Heart left ventricle (tissue), 16 donors: ENCODE data around the gene CLCA4. TPM values are rescaled to one million over a fixed set of nuclear protein-coding genes. Genes with fewer than 3 reads are reported as not detected.
"Not testable (repeated sequence)": the region's sequence is repeated elsewhere in the genome, so short reads cannot be mapped to it uniquely, and the experiment has no call there.

Source experiments
- ATAC-seq, 4 donors: fragments of 200-7000 bp; cut with Tn5 transposase; one replicate each; pipeline ENCODE4 v1.9.1; 2020 to 2022; ENCODE audit warnings: moderate library complexity in 4 of 4, mild to moderate bottlenecking in 3 of 4, moderate number of reproducible peaks in 1 of 4
- DNase-seq, 5 donors: peaks; one replicate each; pipeline ENCODE4 v3.0.0-alpha.2; 2020
- H3K27ac ChIP-seq, 12 donors: fragments of 200-600 bp; sonication (generic) in 4 of 12; one replicate each; pipeline versions ENCODE4 v1.5.0 to v1.8.0; 2016 to 2022; ENCODE audit warnings: mild to moderate bottlenecking in 2 of 12
- H3K27me3 ChIP-seq, 9 donors: fragments of 200-600 bp; sonication (generic) in 2 of 9; one replicate each; pipeline versions ENCODE4 v1.5.1 to v1.8.0; 2016 to 2022; ENCODE audit warnings: mild to moderate bottlenecking in 3 of 9
- H3K36me3 ChIP-seq, 9 donors: fragments of 200-600 bp; sonication (generic) in 2 of 9; one replicate each; pipeline versions ENCODE4 v1.5.0 to v1.8.0; 2018 to 2022; ENCODE audit warnings: mild to moderate bottlenecking in 2 of 9
- H3K4me1 ChIP-seq, 12 donors: fragments of 200-600 bp; sonication (generic) in 4 of 12; one replicate each; pipeline versions ENCODE4 v1.5.0 to v1.8.0; 2016 to 2022; ENCODE audit warnings: mild to moderate bottlenecking in 3 of 12
- H3K4me3 ChIP-seq, 12 donors: fragments of 200-600 bp; sonication (generic) in 4 of 12; one replicate each; pipeline versions ENCODE4 v1.5.0 to v1.8.0; 2017 to 2022; ENCODE audit warnings: mild to moderate bottlenecking in 9 of 12, moderate library complexity in 4 of 12
- H3K9me3 ChIP-seq, 12 donors: fragments of 200-600 bp; sonication (generic) in 4 of 12; one replicate each; pipeline versions ENCODE4 v1.5.0 to v1.8.0; 2016 to 2022; ENCODE audit warnings: mild to moderate bottlenecking in 1 of 12
- POLR2A ChIP-seq, 2 donors: fragments of 450-650 bp; IDR thresholded peaks; one replicate each; pipeline ENCODE4 v1.6.1; 2017; ENCODE audit warnings: antibody characterized with exemption in 2 of 2, mild to moderate bottlenecking in 2 of 2, moderate library complexity in 2 of 2
- WGBS, 4 donors: extraction: QIAGEN DNeasy Blood & Tissue Kit in 2 of 4; methylation state at CpG; one replicate each; pipeline versions ENCODE4 v1.1.5 to v1.1.7; 2013 to 2018; 5-methylcytosine and 5-hydroxymethylcytosine counted together
- intact Hi-C, 10 donors: fragments of 100-400 bp; cut with DNase I; formaldehyde crosslinking; loops; one replicate each; pipeline versions ENCODE4 v1.11.1 to v1.14.2; 2022
- polyA plus RNA-seq, 2 donors: library from polyadenylated mRNA; stranded (reverse); fragments of 200-250 nt; gene quantifications; one replicate each; pipeline ENCODE4 v1.2.3, GENCODE V29; 2013
- total RNA-seq, 9 donors: library from RNA; depleted of rRNA in 2 of 9; stranded (reverse); fragments of >200 nt in 2 of 9; fragmentation: NEBNext Ultra II Directional in 3 of 9; extraction: Animal tissue kit (Norgen Biotek cat#: 25700) in 3 of 9; gene quantifications; one replicate each; pipeline versions ENCODE4 v1.1.0 to v1.2.4, GENCODE V29; 2016 to 2023
- TF ChIP-seq, protein P1 (sequence below), 12 donors: fragments of 200-600 bp; sonication (generic) in 4 of 12; IDR thresholded peaks; one replicate each; pipeline versions ENCODE4 v1.5.0 to v1.8.0; 2018 to 2022; ENCODE audit warnings: antibody characterized with exemption in 12 of 12, mild to moderate bottlenecking in 5 of 12
- donor health status: ischemic (EF 13 %, LVEDD 7.1; RV severe dilation, severe dysfunction).
- donor health status: healthy with polysubstance abuse.
- donor health status: DM: no; HTN: yes; CAD: no.
- donor health status: DM: no; HTN: no; CAD: no.
- donor health status: ischemic (EF 25% LVEDD 6.9; RV normal size, moderate dysfunction).
- donor health status: ischemic (EF 25% LVEDD 5.7; RV mildly dilated, moderate dysfunction).
- donor health status: healthy.
- donor health status: DM: yes; HTN: yes; CAD: no.
- donor health status: ischemic (EF 35%, LVEDD 5.7; RV mildly dilated, moderate dysfunction).
- donor health status: nonischemic (EF 11% LVEDD 7.7; RV severe dilation, severe dysfunction).
- donor health status: DM: yes; HTN: yes; CAD: no.
- donor health status: PGD.
- donor health status: ischemic (EF 29% LVEDD 5.4; RV normal size, mild dysfunction).
- donor health status: nonischemic (EF 23%, LVEDD 6.1; RV moderate dilation, normal function).

CLCA4 gene
- total and polyA plus RNA-seq, 11 donors = 0.14 to 0.51 TPM; not detected in 9

DNA sequence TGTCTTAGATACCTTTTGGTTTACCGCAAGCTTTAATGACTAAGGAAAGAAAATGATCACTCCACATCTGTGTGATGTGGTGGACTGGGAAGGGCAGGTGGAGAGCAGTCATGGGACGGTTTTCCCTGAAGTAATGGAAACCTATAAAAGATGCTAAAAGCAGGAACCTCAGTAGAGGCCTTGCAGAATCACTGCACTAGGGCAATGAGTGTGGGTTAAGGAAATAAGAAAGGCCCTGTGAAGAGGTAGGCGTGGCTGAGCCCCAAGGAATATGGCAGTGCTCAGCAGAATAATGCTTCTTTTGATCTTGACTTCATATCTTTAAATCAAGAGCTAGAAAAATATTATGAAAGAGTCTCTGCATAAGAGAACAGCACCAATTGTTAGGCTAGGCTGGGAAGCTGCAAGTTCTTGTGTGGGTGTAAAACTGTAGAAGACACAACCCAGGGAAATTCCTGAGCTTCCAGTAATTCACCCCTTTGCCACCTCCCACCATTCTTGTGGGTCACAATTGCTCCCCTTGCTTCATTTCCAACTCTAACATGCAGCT lies 49.9 kb downstream of the CLCA4 start:
- Histone ChIP-seq H3K4me1 (no peaks in the 10 kb centered on the region), H3K27me3 (no peaks in the 10 kb centered on the region), H3K27ac (no peak overlapping the region), H3K9me3 (peaks cover 0 to 39% (median 9%) of the 10 kb centered on the region in 12 donors), H3K4me3 (no peak overlapping the region), H3K36me3 (no peaks in the 10 kb centered on the region)
- 83 to 87% (median 86%) methylated on average over 3 of the region's 3 CpGs for WGBS, 4 donors
- DNase-seq (no peak), ATAC-seq (no peak)
- TF ChIP-seq, protein P1, sequence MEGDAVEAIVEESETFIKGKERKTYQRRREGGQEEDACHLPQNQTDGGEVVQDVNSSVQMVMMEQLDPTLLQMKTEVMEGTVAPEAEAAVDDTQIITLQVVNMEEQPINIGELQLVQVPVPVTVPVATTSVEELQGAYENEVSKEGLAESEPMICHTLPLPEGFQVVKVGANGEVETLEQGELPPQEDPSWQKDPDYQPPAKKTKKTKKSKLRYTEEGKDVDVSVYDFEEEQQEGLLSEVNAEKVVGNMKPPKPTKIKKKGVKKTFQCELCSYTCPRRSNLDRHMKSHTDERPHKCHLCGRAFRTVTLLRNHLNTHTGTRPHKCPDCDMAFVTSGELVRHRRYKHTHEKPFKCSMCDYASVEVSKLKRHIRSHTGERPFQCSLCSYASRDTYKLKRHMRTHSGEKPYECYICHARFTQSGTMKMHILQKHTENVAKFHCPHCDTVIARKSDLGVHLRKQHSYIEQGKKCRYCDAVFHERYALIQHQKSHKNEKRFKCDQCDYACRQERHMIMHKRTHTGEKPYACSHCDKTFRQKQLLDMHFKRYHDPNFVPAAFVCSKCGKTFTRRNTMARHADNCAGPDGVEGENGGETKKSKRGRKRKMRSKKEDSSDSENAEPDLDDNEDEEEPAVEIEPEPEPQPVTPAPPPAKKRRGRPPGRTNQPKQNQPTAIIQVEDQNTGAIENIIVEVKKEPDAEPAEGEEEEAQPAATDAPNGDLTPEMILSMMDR (IDR thresholded peaks at IDR 0.05) = no peak
- no peak for TF ChIP-seq POLR2A (IDR thresholded peaks at IDR 0.05)
- intact Hi-C loops = no loop called here

DNA sequence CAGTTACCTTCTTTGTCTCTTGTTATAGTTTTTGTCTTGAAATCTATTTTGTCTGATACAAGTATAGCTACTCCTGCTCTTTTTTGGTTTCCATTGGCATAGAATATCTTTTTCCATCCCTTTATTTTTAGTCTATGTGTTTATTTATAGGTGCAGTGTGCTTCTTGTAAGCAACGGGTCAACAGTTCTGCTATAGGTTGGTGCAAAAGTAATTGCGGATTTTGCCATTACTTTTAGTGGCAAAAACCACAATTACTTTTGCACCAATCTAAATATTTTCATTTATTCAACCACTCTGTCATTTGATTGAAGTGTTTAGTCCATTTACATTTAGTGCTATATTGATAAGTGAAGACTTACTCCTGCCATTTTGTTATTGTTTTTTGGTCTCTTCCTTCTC lies 59.2 kb downstream of the CLCA4 start:
- H3K9me3 ChIP-seq = peaks cover 0 to 33% (median 0%) of the 10 kb centered on the region in 12 donors
- DNase-seq, H3K4me3 ChIP-seq, H3K27me3 ChIP-seq, ATAC-seq, intact Hi-C loops, H3K36me3 ChIP-seq, H3K27ac ChIP-seq, H3K4me1 ChIP-seq: not testable (repeated sequence)
- 65 to 72% (median 68%) methylated on average over 2 of the region's 2 CpGs for WGBS, 4 donors

DNA sequence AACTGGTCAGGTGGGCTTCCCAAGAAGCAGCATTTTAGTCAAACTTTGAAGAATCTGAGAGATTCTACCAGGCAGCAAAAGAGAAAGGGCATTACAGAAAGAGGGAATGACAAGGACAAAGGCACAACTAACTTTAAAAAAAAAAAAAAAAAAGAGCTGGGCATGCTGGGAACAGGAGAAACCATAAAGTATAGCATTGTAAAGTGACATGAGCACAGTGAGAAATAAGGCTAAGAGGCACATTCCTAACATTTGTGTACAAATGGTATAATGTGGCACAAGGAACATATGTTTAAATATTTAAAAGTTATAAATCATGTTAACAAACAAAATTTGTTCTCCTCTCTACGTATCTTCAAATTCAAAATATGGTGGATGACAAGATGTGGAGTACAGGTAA lies 69.6 kb downstream of the CLCA4 start:
- Histone ChIP-seq H3K4me3 (no peak overlapping the region), H3K9me3 (peaks cover 0 to 18% (median 3%) of the 10 kb centered on the region in 12 donors), H3K4me1 (no peaks in the 10 kb centered on the region), H3K36me3 (no peaks in the 10 kb centered on the region), H3K27ac (no peak overlapping the region), H3K27me3 (no peaks in the 10 kb centered on the region)
- 86 to 94% (median 89%) methylated on average over 1 of the region's 1 CpG for WGBS, 4 donors
- ATAC-seq (no peak), DNase-seq (no peak)
- intact Hi-C loops = no loop called here
- TF ChIP-seq POLR2A (IDR thresholded peaks at IDR 0.05) = no peak
- TF ChIP-seq, protein P1 (IDR thresholded peaks at IDR 0.05) = no peak

DNA sequence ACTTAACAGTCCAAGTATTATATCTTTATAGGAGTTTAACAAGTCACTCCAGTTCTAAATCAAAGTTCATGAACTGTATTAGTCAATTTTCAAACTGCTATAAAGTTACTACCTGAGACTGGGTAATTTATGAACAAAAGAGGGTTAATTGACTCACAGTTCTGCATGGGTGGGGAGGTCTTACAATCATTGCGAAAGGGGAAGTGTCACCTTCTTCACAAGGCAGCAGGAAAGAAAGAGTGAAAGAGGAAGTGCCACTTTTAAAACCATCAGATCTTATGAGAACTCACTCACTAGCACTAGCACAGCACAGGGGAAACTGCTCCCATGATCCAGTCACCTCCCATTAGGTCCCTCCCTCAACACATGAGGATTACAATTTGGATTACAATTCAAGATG lies 70.0 kb downstream of the CLCA4 start:
- 48 to 64% (median 57%) methylated on average over 1 of the region's 1 CpG for WGBS, 4 donors

More for the DNA sequence above, 70.0 kb downstream of the CLCA4 start:
- intact Hi-C loops = no loop called here
- no peak for DNase-seq
- Histone ChIP-seq H3K4me3 (no peak overlapping the region), H3K27me3 (no peaks in the 10 kb centered on the region), H3K4me1 (no peaks in the 10 kb centered on the region), H3K36me3 (no peaks in the 10 kb centered on the region), H3K9me3 (peaks cover 0 to 21% (median 3%) of the 10 kb centered on the region in 12 donors), H3K27ac (no peak overlapping the region)
- no peak for TF ChIP-seq POLR2A (IDR thresholded peaks at IDR 0.05)
- TF ChIP-seq, protein P1 (IDR thresholded peaks at IDR 0.05) = no peak
- ATAC-seq = no peak
